Stomach (tissue), 9 donors: ENCODE results near the gene LIPA. TPM values are rescaled to one million over a fixed set of nuclear protein-coding genes. Genes with fewer than 3 reads are reported as not detected.
"Not testable (repeated sequence)": the region's sequence is repeated elsewhere in the genome, so short reads cannot be mapped to it uniquely, and the experiment has no call there.

Experiments used
- DNase-seq, 2 donors: peaks; one replicate each; pipeline versions ENCODE4 v3.0.0 to v3.0.0-alpha.2; 2013 to 2019
- H3K27ac ChIP-seq, 5 donors: fragments of 200-600 bp in 4 of 5; sonication (generic) in 4 of 5; one replicate each; pipeline ENCODE4 v1.5.1; 2013 to 2019; ENCODE audit warnings: mild to moderate bottlenecking in 1 of 5, moderate library complexity in 1 of 5
- H3K27me3 ChIP-seq, 3 donors: fragments of 200-600 bp; sonication (generic); one replicate each; pipeline ENCODE4 v1.5.1; 2017 to 2019; ENCODE audit warnings: mixed run types in 1 of 3
- H3K36me3 ChIP-seq, 4 donors: fragments of 200-600 bp; sonication (generic); 1 replicate in 3 of 4; 2 replicates in 1 of 4; pipeline ENCODE4 v1.5.1; 2016 to 2019
- H3K4me1 ChIP-seq, 4 donors: fragments of 200-600 bp; sonication (generic); one replicate each; pipeline ENCODE4 v1.5.1; 2016 to 2019
- H3K4me3 ChIP-seq, 4 donors: fragments of 200-600 bp; sonication (generic) in 3 of 4; one replicate each; pipeline ENCODE4 v1.5.1; 2016 to 2019; ENCODE audit warnings: mild to moderate bottlenecking in 1 of 4
- H3K9me3 ChIP-seq, 4 donors: fragments of 200-600 bp; sonication (generic); one replicate each; pipeline ENCODE4 v1.5.1; 2016 to 2019
- EP300 ChIP-seq: sonication (generic); formaldehyde crosslinking; IDR thresholded peaks from one replicate; pipeline ENCODE4 v1.6.1; 2017; ENCODE audit warnings: antibody characterized with exemption
- POLR2A ChIP-seq, 4 donors: fragments of 450-650 bp; IDR thresholded peaks; one replicate each; pipeline ENCODE4 v1.6.1; 2016; ENCODE audit warnings: antibody characterized with exemption in 4 of 4, control low read depth in 2 of 4, mild to moderate bottlenecking in 1 of 4, moderate library complexity in 1 of 4
- POLR2AphosphoS5 ChIP-seq, 3 donors: sonication (generic); formaldehyde crosslinking; IDR thresholded peaks; one replicate each; pipeline ENCODE4 v1.6.1; 2016; ENCODE audit warnings: antibody characterized with exemption in 3 of 3
- WGBS, 5 donors: extraction: QIAGEN DNeasy Blood & Tissue Kit in 3 of 5; methylation state at CpG; one replicate each; pipeline versions ENCODE4 v1.1.5 to v1.1.7; 2013 to 2018; 5-methylcytosine and 5-hydroxymethylcytosine counted together
- intact Hi-C: fragments of 100-400 bp; cut with DNase I; formaldehyde crosslinking; loops from one replicate; pipeline ENCODE4 v1.15.1; 2023; ENCODE audit warnings: low total_unique reads
- polyA plus RNA-seq, 3 donors: library from polyadenylated mRNA; stranded (reverse); fragments of 200-250 nt; gene quantifications; one replicate each; pipeline ENCODE4 v1.2.3, GENCODE V29; 2013
- total RNA-seq, 5 donors: library from RNA; depleted of rRNA; stranded (reverse); fragments of >200 nt; gene quantifications; one replicate each; pipeline versions ENCODE4 v1.1.0 to v1.2.3, GENCODE V29; 2014 to 2016
- TF ChIP-seq, protein P1 (sequence below), 7 experiments: fragments of 450-650 bp in 4 of 7; fragments of 200-600 bp in 3 of 7; sonication (generic) in 3 of 7; IDR thresholded peaks; one replicate each; pipeline ENCODE4 v1.5.1; 2016 to 2019; ENCODE audit warnings: antibody characterized with exemption in 7 of 7, control low read depth in 2 of 7, mild to moderate bottlenecking in 1 of 7
- donor health status: healthy with polysubstance abuse.
- donor health status: Bipolar disorder and iron deficiency.
- donor health status: healthy.

Gene LIPA
- total and polyA plus RNA-seq, 8 donors = 1.8 to 65.9 (median 13.0) TPM

DNA sequence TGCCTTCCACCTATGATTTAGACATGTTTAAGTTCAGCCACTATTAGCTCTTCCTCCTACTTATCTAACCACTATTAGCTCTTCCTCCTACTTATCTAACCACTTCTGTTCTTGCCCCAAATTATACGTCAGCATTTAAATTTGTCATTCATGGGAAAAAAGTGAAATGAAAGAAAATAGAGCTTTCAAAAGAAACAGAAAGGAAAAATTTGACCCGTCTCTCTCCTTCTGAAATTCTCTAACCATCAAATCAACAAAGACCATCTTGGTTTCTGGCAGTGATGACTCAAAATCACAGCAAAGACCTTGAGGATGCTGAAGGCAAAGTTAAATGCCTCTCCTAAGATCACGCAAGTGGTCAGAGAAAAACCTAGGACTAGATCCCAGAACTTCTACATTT, 2.6 kb downstream of the LIPA start:
- no peak for DNase-seq
- no peak for TF ChIP-seq EP300
- TF ChIP-seq POLR2AphosphoS5 (IDR thresholded peaks at IDR 0.05) = no peak
- TF ChIP-seq, protein P1, sequence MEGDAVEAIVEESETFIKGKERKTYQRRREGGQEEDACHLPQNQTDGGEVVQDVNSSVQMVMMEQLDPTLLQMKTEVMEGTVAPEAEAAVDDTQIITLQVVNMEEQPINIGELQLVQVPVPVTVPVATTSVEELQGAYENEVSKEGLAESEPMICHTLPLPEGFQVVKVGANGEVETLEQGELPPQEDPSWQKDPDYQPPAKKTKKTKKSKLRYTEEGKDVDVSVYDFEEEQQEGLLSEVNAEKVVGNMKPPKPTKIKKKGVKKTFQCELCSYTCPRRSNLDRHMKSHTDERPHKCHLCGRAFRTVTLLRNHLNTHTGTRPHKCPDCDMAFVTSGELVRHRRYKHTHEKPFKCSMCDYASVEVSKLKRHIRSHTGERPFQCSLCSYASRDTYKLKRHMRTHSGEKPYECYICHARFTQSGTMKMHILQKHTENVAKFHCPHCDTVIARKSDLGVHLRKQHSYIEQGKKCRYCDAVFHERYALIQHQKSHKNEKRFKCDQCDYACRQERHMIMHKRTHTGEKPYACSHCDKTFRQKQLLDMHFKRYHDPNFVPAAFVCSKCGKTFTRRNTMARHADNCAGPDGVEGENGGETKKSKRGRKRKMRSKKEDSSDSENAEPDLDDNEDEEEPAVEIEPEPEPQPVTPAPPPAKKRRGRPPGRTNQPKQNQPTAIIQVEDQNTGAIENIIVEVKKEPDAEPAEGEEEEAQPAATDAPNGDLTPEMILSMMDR (IDR thresholded peaks at IDR 0.05) = no peak
- TF ChIP-seq POLR2A (IDR thresholded peaks at IDR 0.05) = no peak
- intact Hi-C loops = no loop called here
- peaks cover 0 to 4% (median 2%) of the 10 kb centered on the region in 4 donors for H3K9me3 ChIP-seq
- H3K27me3 ChIP-seq = no peaks in the 10 kb centered on the region
- no peaks in the 10 kb centered on the region for H3K36me3 ChIP-seq
- H3K4me3 ChIP-seq = no peak overlapping the region
- 65 to 82% (median 72%) methylated on average over 3 of the region's 3 CpGs for WGBS, 5 donors
- no peak overlapping the region for H3K27ac ChIP-seq
- peaks cover 7 to 20% (median 14%) of the 10 kb centered on the region in 4 donors for H3K4me1 ChIP-seq

DNA sequence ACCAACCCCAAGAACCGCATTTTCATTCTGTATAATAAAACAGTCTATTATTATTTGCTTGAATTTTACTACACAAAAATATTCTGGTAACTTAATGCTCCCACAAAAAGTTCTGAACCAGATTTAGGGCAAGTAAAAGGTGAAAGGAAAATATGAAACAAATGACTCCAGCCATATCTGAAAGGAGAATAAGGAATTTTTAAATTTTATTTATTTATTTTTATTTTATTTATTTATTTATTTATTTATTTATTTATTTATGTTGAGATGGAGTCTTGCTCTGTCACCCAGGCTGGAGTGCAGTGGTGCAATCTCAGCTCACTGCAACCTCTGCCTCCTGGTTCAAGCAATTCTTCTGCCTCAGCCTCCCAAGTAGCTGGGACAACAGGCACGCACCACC, 4.0 kb downstream of the LIPA start:
- WGBS, 5 donors = 93 to 98% (median 95%) methylated on average over 2 of the region's 2 CpGs
- H3K27me3 ChIP-seq, H3K4me3 ChIP-seq, DNase-seq, H3K9me3 ChIP-seq, H3K36me3 ChIP-seq, intact Hi-C loops, H3K27ac ChIP-seq: not testable (repeated sequence)
- peaks cover 7 to 20% (median 14%) of the 10 kb centered on the region in 4 donors for H3K4me1 ChIP-seq

DNA sequence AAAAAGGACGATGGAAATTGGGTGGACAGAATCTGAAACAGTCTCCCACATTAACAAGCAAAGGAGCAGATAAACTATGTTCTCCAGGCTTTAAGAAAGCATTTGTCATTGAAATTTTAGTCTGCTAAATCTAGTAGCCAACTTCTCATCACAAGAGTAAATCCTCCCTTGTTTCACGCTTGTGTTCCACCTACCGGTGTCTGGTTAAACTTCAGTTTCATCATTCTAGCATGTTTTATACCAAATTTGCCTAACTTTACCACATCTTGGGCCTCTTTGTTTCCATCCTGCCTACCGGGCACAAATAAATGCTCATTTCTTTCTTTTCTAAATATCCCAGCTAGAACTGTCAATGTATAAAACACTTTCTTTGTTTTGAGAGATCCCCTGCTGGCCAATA, 5.8 kb downstream of the LIPA start:
- peaks cover 0 to 16% (median 6%) of the 10 kb centered on the region in 4 donors for H3K36me3 ChIP-seq
- H3K27ac ChIP-seq = no peak overlapping the region
- H3K27me3 ChIP-seq = no peaks in the 10 kb centered on the region
- intact Hi-C loops = no loop called here
- no peak for DNase-seq
- TF ChIP-seq POLR2AphosphoS5 (IDR thresholded peaks at IDR 0.05) (no peak), POLR2A (IDR thresholded peaks at IDR 0.05) (no peak), EP300 (no peak)
- TF ChIP-seq, protein P1 (IDR thresholded peaks at IDR 0.05) = no peak
- H3K4me1 ChIP-seq = peaks cover 3 to 16% (median 6%) of the 10 kb centered on the region in 4 donors
- H3K4me3 ChIP-seq = no peak overlapping the region
- H3K9me3 ChIP-seq = no peaks in the 10 kb centered on the region
- WGBS, 5 donors = 65 to 82% (median 77%) methylated on average over 4 of the region's 4 CpGs

DNA sequence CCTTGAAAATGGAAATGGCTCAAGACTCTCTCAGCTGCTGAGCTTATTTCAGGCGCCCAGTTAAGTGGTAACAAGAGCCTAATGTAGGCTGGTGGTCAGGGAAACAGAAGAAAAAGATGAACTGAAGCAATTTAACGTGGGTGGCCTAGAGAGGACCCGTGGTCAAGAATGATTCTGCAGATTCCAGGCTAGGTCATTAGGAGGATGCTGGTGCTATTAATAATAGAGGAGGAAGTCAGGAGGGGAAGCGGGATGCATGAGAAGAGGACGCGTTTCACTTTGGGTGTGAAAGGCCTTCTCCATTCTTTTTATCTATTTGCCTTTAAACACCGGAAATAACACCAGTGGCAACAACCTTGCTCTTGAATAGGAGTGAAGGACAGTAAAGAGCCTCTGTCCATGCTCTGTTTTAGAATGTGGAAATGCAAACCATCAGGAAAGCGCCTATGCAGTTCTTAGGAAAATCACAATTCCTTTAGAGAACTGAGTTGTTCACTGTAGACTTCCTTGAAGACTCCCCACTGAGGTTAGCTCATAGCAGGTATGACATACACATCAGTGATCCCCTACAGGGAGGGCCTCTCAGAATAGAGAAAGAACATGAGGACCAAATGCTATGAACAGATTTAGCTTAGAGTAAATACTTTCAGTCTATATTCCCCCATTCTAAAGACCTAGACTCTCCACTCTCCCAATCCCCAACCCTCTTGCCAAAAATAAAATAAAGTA, 8.6 kb downstream of the LIPA start:
- Histone ChIP-seq H3K36me3 (peaks cover 0 to 35% (median 22%) of the 10 kb centered on the region in 4 donors), H3K27ac (peak overlapping the region in 2 of 5 donors; percentile 9 to 12), H3K9me3 (no peaks in the 10 kb centered on the region), H3K27me3 (no peaks in the 10 kb centered on the region), H3K4me1 (peaks cover 0 to 9% (median 0%) of the 10 kb centered on the region in 4 donors), H3K4me3 (no peak overlapping the region)
- intact Hi-C loops = no loop called here
- DNase-seq = no peak
- WGBS, 5 donors = 50 to 66% (median 60%) methylated on average over 8 of the region's 8 CpGs
- TF ChIP-seq, protein P1 (IDR thresholded peaks at IDR 0.05) = no peak
- TF ChIP-seq POLR2AphosphoS5 (IDR thresholded peaks at IDR 0.05) = no peak
- no peak for TF ChIP-seq POLR2A (IDR thresholded peaks at IDR 0.05)
- no peak for TF ChIP-seq EP300

DNA sequence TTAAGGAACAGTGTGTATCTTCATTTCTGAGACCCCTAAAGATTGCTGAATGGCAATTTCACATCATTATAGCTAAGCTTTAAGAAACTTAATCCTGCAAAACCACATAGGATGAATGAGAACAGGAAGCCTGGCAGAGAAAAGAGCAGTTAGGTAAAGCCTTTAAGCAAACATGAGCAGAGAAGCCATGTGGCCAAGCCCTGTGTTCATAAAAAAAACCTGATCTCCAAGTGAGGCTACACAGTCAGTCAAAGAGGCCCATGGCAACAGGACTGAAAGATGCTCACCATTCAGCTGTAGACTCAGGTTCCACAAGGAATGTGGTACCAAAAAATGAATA, 9.3 kb downstream of the LIPA start:
- H3K4me3 ChIP-seq = no peak overlapping the region
- peaks cover 0 to 9% (median 0%) of the 10 kb centered on the region in 4 donors for H3K4me1 ChIP-seq
- no peaks in the 10 kb centered on the region for H3K27me3 ChIP-seq
- no peaks in the 10 kb centered on the region for H3K9me3 ChIP-seq
- H3K27ac ChIP-seq = peak overlapping the region in 2 of 5 donors; percentile 9 to 18
- DNase-seq = no peak
- intact Hi-C loops = no loop called here
- peaks cover 0 to 36% (median 23%) of the 10 kb centered on the region in 4 donors for H3K36me3 ChIP-seq
- TF ChIP-seq, protein P1 (IDR thresholded peaks at IDR 0.05) = no peak
- no peak for TF ChIP-seq POLR2AphosphoS5 (IDR thresholded peaks at IDR 0.05)
- no peak for TF ChIP-seq POLR2A (IDR thresholded peaks at IDR 0.05)
- TF ChIP-seq EP300 = no peak
